GM12875 (cell line): Measurements from ENCODE around the gene ADAMTS12.

Experiments used
- H3K4me3 ChIP-seq: one replicate; pipeline ENCODE4 v1.5.1; 2011; ENCODE audit warnings: low read depth, low read length, control low read depth
- TF ChIP-seq, protein P1 (sequence below): IDR thresholded peaks from 2 replicates; pipeline ENCODE4 v1.5.1; 2011; ENCODE audit warnings: low read depth, mild to moderate bottlenecking, control low read depth, inconsistent platforms, low read length, moderate library complexity, borderline replicate concordance; ENCODE audit not compliant: insufficient read depth

The ADAMTS12 gene

DNA sequence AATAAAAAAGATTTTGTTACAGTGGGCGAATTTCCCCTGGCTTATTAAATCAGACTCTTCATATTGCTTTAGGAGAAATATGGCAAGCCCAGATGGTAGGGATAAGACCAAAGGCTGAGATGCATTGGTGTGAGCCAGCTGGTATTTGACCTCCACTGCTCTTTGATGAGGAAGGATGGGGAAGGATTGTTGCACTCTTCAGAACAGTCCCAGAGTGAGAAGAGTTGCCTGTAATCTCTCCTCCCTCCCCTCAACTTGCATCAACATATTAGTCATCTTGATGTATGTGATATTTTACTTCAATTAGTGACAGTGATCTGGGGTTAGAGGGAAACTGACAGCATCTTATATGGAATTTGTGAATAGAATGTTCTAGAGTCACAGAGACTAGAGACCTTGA is 136.6 kb downstream of the ADAMTS12 start:
- TF ChIP-seq, protein P1, sequence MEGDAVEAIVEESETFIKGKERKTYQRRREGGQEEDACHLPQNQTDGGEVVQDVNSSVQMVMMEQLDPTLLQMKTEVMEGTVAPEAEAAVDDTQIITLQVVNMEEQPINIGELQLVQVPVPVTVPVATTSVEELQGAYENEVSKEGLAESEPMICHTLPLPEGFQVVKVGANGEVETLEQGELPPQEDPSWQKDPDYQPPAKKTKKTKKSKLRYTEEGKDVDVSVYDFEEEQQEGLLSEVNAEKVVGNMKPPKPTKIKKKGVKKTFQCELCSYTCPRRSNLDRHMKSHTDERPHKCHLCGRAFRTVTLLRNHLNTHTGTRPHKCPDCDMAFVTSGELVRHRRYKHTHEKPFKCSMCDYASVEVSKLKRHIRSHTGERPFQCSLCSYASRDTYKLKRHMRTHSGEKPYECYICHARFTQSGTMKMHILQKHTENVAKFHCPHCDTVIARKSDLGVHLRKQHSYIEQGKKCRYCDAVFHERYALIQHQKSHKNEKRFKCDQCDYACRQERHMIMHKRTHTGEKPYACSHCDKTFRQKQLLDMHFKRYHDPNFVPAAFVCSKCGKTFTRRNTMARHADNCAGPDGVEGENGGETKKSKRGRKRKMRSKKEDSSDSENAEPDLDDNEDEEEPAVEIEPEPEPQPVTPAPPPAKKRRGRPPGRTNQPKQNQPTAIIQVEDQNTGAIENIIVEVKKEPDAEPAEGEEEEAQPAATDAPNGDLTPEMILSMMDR = no peak
- H3K4me3 ChIP-seq = no peak overlapping the region

DNA sequence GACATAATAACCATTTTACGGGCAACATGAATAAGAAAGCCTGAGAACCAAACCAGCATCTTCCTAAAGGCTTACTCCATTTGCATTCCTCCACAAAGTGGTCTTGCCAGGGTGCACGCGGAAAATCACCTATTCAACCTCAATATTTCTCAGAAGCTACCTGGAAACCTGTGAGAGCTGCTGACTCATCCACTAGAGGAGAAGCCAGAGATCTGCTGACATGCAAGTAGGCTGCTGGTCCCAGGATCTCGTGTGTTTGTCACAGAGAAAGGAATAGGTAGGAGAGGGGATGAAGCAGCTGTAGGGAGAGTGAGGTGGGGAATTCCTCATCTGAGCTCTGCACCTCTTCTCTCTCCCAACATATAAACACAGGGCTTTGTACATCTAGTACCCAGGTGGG is 138.1 kb downstream of the ADAMTS12 start:
- H3K4me3 ChIP-seq = no peak overlapping the region
- TF ChIP-seq, protein P1 = no peak

DNA sequence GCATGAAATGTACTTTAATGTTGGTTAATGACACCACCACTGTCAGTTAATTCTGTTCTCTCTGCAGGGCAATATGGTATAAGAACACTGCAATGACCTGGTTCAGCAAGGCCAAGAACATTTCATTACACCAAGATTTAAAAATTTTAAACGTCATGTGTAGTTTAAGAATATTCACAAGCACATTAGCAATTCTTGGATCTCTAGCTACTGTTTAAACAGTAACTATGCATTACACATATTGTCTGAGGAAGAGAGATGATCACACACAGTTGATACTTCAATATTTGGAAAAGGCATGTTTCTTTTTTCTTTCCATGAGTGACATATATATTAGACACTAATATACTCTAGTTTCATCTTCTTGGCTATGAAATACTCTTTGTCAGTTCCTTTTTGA is 143.0 kb downstream of the ADAMTS12 start:
- no peak overlapping the region for H3K4me3 ChIP-seq
- TF ChIP-seq, protein P1 = no peak

DNA sequence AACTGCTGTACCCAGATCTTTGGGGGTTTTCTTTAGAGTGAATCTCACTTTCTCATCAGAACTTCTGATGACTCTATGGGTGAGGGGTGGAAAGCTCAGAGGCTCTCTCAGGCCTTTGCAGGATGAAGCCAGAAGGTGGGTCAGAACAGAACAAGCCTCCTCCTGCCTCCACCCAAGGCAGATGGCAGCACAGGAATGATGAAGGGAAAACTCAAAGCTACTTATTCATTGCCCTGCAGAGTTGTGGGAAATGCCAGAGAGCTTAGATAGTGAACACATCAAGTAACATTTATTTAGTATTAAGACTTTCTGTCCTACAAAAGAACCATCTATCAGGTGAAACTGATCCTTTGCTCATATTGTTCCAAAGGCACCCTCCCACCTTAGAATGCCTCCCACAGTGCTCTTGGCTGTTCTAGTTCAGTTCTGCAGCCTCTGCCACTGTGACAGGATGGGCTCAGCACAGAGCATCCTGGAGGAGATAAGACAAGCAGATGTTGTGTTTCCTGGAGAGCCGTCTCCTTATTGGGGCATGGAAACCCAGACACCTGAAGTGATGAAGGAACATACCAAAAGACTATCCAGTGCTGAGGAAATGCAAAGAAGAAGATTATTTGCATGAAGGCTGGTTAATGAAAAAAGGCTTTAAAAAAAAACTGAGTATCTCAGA is 146.6 kb downstream of the ADAMTS12 start:
- TF ChIP-seq, protein P1 = no peak

GRCh38 chr5:33743099-33743498 is 148.7 kb downstream of the ADAMTS12 start:
- TF ChIP-seq, protein P1 = no peak
- H3K4me3 ChIP-seq = no peak overlapping the region

More for the DNA sequence above, 146.6 kb downstream of the ADAMTS12 start:
- no peak overlapping the region for H3K4me3 ChIP-seq

GRCh38 chr5:33742181-33742580 is 149.6 kb downstream of the ADAMTS12 start:
- TF ChIP-seq, protein P1 = no peak

DNA sequence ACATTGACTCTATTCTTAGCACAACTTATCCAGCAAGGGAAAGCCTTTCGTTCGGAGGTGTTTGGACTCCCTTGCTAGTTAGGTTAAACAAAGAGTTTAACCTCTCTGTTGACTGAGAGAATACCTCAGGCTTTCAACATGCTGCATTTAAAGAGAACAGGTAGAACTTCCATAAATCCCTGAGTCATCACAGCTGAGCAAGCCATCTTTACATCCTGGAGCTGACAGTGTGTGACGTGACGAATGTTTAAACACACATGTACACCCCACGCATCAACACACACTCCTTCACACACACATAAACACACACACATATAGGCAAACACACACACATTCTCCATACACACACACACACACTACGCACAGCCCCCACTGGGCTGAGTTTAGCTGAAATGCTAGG is 152.8 kb downstream of the ADAMTS12 start:
- no peak overlapping the region for H3K4me3 ChIP-seq
- TF ChIP-seq, protein P1 = no peak

More at GRCh38 chr5:33742181-33742580, 149.6 kb downstream of the ADAMTS12 start:
- H3K4me3 ChIP-seq = no peak overlapping the region
